Activated T-cell treated with anti-CD3 and anti-CD28 coated beads for 4 hours (primary cell): ENCODE measurements around the gene FSTL4.

Source experiments
- DNase-seq: peaks from one replicate; pipeline ENCODE4 v3.0.0-alpha.2; 2020

The FSTL4 gene

DNA sequence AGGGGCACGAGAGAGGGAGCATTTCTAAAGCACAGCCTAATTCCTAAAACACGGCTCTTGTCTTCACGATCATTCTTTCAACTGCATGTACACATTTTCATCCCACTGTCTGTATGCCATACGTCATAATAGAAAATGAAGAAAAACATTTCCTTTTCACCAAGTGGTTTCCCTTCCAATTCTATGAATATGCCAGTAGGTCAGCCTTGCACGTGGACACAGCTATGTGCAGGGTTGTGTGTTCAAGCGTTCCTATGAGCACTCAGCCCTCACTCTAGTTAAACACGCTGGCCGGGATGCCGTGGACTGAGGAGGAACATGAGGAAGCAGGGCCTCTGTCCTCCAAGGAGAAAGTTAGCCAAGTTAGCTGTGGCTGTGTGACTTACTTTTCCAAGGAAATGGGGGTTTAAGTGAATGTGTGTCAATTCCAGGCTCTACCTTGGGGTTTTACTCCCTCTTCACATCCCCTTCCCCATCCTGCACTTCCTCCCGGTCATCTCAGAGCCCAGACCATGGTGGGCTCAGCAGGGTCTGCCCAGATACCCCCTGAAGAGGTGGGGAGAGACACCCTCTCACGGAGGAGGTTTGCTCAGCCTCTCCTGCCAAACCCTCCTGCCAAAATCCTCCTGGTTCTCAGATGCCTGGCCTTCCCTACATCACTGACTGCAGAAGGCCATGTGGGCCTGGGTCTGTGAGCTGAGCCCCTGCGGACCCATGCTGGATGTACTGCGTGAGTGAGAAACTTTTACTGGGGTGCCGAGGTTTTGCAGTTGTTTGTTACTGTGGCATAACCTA is 230.6 kb downstream of the FSTL4 start:
- no peak for DNase-seq

DNA sequence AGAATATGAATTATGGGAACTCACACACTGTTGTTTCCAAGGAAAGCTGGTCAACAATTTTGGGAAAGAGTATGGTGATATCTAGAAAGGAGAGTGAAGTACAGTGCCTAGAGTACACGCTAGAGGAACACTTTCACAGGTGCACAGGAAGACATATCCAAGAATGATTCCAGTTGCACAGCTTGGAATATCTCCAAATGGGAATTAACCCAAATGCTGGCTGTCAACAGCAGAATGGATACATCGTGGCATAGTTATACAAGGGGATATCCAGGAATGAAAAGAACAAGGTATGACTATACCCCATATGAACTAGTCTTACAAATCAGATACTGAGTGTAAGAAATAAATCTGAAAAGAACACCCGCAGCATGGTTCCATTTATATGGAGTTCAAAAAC is 231.3 kb downstream of the FSTL4 start:
- DNase-seq: no peak

DNA sequence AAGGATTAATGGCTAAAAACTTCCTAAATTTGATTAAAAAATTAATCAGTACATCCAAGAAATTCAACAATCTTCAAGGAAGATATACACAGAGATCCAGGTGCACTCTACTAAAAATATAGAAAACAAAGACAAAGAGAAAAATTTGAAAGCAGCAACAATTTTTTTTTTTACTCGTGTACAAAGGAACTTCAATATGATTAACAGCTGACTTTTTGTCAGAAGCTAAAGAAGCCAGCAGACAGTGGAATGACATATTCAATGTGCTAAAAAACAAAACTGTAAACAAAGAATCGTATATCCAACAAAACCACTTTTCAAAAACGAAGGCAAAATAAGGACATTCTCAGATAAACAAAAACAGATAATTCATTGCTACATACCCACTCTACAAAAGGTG is 234.6 kb downstream of the FSTL4 start:
- DNase-seq: no peak

DNA sequence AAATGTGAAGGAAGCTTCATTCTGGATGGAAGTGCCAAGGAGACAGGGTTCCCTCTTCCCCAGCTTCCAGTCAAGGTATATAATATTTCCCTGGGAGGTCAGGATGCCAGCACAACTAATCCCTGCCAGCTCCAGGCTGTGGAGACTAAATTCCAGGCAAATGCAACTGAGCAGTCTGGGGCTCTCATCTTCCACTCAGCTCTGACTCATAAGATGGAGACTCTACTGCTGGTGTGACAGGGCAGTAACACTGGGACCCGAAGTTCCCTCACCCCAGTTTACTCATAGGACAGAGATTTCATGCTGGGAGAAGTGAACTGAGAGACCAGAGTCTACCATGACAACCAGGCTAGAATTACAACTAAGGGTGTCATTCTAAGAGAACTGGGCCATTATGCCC is 235.4 kb downstream of the FSTL4 start:
- DNase-seq: no peak

DNA sequence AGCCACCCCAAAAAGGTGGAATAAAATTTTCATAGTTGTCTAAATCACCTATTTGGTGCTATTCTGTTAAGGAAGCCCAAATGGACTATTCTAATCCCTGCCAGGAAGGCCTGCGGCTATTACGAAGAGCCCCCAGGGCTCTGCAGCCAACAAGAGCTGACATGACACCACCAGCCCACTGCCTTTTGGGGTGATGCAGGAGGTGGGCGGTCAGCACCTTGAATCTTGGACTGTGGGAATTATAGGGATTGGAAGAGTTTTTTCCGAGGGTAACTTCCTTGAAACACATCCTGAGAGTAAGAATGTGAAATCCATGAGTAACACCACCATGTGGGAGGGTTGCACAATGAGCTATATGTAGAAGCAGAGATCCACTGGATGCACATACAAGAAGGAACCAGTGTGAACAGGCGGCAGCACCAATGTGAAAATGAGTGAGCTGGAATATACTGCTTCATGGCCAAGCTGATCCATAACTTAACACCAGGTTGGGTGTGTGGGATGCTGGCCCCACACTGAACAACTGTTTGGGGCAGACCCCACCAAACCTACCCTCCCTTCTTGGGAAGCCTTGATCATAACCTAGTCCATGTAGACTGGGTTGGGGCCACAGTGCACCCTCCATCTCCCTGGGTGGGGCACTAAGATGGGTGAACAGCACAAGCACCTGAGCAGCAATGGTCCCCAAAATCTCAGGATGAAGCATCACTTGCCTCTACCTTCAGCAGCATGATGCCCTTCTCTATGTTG is 239.0 kb downstream of the FSTL4 start:
- no peak for DNase-seq

DNA sequence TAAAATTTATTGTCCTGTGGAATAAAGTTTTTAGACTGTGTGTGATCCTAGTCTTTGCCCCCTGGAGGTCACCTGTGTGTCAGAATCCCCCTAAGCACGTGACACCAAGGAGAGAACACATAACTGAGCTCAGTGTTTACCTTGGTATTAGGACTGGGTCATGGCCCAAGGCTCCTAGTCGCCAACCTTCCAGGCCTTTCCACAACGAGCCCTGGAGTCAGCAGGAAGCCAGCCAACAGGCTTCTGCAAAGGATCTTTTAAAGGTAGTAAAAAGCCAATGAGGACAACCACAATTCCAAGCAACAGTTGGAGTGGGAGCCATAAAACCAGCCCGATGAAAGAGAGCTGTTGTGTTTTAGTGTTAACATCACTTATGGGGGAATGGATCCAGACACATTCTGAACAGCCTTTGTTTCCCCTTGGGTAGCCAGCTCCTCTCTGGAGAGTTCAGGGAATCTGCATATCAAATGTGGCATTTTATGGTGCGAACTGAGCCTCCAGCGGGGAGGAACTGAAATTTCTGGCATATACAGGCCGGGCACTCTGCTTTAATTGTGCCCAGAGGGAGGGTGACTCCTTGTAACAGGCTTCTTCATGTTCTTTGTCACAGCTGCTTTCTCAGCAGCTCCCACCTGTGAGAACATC is 239.9 kb downstream of the FSTL4 start:
- DNase-seq: no peak

DNA sequence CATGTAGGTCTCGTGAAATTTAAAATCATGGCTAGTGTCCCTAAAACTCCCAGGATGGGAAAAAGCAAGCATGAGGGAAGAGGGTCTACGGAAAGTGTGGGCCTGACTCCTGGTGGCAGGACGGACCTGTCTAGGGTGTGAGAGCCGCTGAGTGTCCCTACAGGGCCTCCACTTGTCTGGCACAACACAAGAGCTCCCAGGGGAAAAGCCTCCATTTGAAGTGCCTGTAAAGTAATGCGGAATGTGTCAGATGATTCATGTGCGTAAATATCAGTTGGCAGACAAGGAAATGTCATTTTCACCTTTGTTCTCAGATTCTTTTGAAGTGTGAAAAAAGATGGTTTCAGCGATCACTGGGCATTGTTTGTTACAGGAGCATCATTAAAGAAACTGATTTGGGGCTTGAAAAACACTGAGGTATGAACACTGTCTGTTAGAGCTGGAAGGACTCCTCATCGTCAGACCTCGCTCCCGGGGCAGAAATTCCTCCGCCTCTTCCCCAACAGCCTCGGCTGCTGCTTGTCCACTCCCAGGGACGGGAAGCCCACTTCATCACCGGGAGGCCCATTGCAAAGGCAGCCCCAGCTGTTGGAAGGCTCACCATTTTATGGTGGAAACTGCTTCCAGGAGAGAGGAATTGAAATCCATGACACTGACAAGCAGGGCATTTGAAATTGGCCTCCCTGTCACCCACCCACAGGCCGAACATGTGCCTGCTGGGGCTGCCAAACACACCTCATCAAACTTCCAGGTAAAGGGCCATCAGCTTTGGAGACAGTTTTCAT is 240.8 kb downstream of the FSTL4 start:
- DNase-seq: no peak

DNA sequence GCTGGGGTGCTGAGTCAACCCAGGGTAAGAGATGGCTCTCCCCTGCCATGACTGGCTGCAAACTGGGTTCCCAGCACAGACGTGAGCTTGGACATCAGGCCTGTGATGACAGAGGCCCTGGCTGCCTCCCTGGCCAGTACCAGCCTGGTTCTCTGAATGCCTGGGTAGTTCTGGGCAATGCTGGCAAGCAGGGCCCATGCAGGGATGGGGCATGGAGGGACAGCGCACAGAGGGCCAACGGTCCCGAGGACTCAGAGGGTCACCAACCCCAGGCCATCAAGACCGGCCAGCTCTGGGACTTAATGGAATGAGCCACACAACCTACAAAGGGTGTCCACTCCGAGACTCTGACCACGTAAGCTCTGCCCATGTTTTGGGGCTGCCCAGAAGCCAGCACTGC is 241.4 kb downstream of the FSTL4 start:
- DNase-seq: no peak

DNA sequence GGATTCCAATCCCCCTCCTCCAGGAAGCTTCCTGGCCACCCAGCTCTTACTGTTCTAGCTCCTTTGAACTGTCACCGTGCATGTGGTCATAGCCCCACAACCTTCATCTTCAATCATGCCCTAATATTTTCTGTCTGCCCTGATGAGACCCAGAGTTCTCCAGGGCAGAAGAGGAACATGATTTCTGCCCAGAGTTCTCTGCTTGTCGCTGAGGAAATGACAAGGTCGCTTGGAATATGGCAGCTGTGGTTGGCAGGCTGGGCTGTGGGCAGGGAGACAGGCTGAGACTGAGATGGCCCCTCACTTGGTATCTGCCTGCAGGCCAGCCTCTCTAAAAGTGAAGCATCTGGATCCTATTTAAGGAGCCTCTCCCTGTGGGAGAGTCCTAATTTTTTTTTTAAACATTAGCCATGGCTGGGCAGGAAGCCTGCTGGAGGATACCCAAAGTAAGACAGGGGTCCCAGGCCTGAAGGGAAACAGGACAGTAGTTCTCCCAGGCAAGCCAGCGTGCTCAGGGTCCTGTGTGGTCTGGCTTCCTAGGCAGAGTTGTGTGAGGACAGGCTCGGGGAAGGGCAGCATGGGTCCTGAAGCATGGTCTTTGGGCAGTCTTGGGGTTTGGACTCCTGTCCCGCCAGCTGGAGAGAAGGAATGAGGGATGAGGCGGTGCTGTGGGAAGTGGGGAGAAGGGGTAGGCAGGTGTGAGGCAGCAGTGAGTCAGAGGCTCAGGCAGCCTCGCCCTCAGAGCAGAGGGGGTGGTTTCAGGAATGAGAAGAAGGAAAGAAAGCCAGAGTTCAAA is 242.1 kb downstream of the FSTL4 start:
- no peak for DNase-seq

DNA sequence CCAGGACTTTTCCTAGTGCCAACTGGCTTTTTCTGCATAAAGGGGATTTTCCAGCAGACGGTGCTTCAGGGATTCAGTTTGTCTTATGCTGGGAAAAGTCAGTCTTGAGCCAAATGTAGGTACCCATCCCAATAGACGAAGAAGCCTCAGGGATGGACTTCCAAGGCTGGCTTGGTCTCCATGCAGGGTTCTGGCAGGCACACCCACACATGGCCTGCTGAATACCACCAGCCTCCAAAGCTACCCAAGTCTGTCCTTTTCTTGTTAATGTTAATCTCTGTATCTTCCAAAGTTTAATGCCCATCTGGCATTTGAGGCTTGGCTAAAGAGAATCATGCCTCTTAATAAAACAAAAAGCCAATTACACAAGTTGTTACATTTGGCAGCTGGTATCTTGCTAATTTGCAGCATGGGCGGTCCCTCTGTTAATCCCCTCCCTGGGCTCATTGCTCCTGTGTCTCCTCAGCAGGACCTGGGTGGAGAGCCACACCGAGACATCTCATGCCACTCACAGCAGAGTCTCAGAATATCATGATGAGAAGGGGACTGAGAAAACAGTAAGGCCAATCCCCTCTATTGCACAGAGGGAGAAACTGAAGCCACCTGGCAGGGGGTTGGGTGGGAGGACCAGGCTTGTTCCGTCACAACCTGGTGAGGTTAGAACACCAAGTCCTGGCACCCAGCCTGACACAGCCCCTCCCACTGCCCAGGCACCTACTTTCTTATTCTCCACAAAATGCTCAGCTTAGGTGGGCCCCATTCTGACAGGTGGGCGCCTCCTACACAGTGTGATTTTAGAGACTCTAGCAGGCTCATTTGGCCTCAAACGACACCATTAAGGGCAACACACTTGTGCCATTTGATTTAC is 243.2 kb downstream of the FSTL4 start:
- DNase-seq: no peak

DNA sequence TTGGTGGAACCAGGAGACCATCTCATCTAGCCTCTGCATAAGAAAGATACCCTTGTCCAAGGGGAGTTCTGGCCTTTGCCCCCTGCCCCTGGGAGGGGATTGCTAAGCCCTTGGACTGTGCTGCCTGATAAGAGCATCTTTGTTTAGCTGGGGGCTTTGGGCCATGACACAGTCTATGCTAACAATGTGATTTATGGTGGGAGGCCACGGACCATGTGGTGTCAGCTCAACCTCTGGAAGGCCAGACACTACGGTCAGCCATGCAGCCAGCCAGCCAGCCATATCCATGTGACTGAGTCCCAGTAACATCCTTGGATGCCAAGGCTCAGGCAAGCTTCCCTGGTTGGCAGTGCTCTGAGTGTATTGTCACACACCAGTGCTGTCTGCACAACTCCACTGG is 244.4 kb downstream of the FSTL4 start:
- no peak for DNase-seq

DNA sequence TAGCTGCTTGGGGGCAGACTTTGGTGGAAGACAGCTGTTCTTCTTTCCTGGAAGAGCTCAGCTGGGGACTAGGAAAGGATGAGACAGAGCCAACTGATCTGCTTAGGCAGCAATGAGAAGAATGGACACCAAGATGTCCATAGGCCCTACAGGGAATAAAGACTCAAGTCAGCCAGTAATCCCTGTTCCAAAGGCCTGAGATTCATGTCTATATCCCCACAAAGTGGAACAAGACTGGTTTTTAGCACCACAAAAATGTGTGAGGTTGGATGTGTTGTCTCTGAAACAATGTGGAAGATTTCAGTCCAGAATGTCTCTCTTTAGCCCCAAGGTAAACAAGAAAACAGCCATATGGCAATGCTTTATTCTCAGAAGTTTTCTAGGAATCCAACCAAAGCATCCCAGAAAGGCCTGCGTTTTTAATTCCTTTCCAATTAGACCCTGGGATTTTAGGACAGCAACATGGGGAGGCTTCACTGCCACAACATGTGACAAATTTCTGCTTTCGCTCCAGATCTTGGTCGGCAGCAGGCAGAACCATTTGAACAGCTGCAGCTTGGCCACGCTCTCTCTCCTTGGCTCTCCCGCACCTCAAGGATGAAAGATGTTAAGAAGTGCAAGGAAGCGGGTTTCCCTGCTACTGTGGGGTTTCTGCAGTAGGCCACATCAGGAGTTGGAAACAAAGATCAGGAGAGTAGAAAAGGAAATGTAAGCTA is 245.1 kb downstream of the FSTL4 start:
- no peak for DNase-seq

DNA sequence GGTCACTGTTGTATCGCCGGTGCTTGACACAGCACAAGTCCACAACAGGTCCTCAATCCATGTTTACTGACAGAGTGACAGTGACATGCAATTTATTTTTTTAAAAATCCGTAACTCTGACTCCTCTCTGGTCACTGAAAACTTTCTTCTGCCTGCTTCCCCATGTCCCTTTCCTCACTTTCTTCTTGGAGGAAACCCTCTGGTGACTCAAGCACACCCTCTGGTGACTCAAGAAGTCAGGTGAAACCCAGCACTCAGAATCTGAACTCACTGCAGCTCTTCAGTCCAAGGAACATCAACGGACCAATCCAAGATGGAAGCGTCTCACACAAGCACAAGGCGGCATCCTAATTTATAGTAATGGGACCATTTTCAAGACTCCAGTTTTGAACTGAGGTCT is 245.9 kb downstream of the FSTL4 start:
- no peak for DNase-seq

DNA sequence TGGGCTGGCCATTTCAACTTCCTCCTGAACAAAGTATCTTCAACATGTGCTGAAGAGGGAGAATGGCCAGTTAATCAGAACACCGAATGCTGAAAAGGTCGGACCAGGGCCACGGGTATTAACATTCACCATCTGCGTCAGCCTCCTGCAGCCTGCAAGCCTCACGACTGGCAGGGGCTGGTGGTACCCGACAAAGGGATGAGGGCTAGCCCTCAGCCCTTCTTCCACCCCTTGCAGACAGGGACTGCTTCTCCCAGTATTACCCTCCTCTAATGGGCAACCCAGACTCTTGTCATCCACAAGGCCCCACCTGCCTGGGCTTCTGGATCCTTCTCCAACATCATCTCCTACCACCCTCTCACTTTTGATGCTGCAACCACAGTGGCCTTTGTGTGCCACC is 246.6 kb downstream of the FSTL4 start:
- DNase-seq: no peak

DNA sequence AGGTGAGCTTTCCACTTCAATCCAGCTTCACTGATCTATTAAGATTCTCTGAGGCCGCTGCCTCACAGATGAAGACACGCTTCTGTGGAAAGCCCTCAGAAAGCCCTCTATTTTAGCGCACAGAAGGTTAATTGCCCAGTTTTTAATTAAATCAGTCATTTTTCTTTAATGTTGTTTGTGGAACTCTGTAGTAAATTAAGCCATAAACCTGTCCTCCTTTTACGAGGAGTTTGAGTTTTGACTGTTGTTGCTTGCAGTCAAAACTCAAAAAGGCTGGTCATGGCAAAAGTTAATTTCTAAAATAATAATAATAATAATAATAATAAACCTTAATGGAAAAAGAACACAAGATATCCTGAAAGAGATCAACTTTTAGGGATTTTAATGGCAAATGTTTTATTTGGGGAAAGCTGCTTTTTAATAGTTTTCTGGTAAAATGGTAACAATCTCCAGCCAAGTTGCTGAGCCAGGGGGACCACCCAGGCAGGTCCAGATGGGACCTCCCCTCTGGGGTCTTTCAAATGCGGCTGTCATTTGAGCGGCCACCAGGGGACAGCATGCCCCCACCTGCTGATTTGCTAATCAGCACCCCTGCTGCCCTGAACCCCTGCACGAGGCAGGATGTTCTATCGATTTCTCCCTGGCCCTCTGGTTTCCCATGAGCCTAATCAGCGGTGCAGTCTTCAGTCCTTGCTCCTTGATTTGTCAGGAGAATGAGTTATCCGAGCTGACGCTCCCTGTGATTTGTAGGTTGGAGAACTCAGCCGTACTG is 247.2 kb downstream of the FSTL4 start:
- DNase-seq: no peak

DNA sequence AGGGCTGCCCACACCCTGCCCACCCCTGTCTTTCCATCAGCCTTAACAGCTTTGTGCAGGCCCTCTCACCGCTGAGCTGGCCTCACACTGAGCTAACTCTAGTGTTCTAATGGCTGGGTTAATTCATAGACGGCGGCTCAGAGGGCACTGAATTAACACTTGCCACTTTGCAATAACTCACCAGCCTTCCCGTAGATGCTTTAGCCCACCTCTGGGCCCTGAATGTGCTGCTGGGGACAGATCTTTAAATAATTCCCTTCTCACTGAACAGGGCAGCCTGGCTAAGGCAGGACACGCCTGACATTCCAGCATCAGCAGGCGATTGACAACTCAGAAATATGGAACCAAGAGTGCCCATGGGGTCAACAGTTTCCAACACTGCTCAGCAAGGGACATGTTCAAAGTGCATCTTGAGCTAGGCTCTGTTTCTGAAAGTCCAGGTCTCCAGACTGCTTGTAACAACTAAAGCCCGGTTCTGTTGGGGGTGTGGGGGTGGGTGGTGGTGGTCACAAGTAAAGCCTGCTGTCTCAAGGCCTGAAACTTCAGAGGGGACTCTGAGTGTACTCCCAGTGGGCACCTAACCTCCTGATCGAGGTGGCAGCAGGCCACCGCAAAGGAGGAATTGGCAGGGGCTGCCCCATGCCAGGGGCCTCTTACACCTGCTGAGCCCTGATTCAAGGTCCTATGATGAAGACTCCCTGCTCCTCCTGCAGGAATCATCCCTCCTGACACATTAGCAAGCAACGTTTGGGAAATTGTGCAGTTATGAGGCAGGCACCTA is 248.3 kb downstream of the FSTL4 start:
- no peak for DNase-seq

DNA sequence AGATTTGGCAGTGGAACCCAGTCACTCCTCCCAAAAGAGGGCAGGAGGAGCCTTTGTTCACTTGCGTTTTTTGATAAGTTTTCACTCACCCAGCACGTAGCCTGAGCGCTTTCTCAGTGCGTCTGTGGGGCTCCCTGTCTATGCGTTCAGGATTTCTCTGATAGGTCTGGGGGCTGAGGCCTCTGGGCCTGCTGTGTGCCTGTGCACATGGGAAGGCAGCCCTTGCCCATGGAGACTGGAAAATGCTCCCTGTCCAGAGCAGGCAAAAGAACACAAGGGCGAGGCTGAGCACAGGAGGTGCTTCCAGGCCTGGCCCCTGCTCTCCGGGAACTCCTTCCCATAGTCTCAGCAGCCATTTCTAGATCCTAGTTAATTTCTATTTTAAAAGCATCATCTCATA is 249.9 kb downstream of the FSTL4 start:
- no peak for DNase-seq

DNA sequence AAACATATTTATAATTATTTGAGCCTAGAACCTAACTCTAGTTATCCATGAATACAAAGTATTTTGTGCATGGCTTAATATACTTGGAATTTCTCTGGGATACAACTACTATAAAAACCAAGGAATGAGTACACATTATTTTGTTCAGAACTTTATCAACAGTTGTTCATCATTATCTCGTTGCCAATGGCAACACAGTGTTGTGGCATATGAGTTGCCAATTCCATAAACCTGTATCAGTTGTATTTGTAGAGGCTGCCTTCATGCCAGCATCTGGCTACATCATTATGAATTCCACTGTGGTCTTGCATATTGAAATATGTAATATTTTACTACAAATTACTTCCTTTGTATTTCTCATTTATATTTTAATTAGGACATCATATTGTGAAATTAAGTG is 250.4 kb downstream of the FSTL4 start:
- DNase-seq: no peak
